Mononuclear cell (primary cell): ENCODE measurements around the gene VCL. TPM values are rescaled to one million over a fixed set of nuclear protein-coding genes. Genes with fewer than 3 reads are reported as not detected.
"Not testable (repeated sequence)": the region's sequence is repeated elsewhere in the genome, so short reads cannot be mapped to it uniquely, and the experiment has no call there.

Source experiments
- H3K27me3 ChIP-seq: 2 replicates; pipeline ENCODE4 v1.6.0; 2011; ENCODE audit warnings: low read length, control low read depth; ENCODE audit not compliant: insufficient read depth
- H3K4me1 ChIP-seq: 2 replicates; pipeline ENCODE4 v1.5.1; 2011; ENCODE audit warnings: mild to moderate bottlenecking, low read length, control low read depth; ENCODE audit not compliant: insufficient read depth
- H3K4me3 ChIP-seq: 2 replicates; pipeline ENCODE4 v1.5.1; 2011; ENCODE audit warnings: mild to moderate bottlenecking, low read length, moderate library complexity
- H3K9me3 ChIP-seq: 2 replicates; pipeline ENCODE4 v1.5.1; 2011; ENCODE audit warnings: low read depth, mild to moderate bottlenecking, control low read depth, low read length
- total RNA-seq: library from RNA; depleted of rRNA; stranded (reverse); fragments of >200 nt; gene quantifications from one replicate; pipeline ENCODE4 v1.2.3, GENCODE V29; 2012

The VCL gene
- total RNA-seq, 1 donor, result 70.1 TPM

DNA sequence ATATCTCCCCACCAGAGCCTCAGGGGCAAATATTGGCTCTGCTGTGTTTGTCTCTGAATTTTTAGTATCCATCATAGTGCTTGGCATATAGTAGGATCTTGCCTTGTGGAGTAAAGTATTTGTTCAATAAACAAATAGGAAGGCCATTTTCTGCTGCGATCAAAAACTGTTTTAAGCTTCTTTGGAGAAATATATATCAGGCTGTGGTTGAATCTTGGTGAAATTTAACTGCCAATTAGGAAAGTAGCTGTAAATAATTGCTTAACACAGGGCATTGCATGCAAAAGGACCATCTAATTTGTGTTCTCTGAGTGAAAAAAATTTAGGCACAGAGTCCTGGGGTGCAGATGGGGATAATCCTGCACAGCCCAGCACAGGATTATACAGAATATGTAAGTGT, 15.1 kb downstream of the VCL start:
- Histone ChIP-seq H3K9me3 (no peaks in the 10 kb centered on the region), H3K4me3 (no peak overlapping the region), H3K27me3 (no peaks in the 10 kb centered on the region), H3K4me1 (peaks cover 27% of the 10 kb centered on the region)

DNA sequence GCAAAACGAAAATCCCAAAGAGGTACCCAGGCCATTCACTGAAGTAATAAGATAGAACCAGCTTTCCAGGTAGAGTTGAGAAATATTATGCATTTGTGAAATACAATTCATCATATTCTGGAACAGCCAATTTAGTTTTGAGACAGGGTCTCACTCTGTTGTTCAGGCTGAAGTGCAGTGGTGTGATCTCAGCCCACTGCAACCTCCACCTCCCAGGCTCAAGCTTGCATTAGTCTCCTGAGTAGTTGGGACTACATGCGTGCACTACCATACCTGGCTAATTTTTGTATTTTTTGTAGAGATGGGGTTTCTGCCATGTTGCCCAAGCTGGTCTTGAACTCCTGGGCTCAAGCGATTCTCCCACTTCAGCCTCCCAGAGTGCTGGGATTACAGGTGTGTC, 16.7 kb downstream of the VCL start:
- H3K27me3 ChIP-seq, H3K4me3 ChIP-seq, H3K9me3 ChIP-seq: not testable (repeated sequence)
- peaks cover 31% of the 10 kb centered on the region for H3K4me1 ChIP-seq

DNA sequence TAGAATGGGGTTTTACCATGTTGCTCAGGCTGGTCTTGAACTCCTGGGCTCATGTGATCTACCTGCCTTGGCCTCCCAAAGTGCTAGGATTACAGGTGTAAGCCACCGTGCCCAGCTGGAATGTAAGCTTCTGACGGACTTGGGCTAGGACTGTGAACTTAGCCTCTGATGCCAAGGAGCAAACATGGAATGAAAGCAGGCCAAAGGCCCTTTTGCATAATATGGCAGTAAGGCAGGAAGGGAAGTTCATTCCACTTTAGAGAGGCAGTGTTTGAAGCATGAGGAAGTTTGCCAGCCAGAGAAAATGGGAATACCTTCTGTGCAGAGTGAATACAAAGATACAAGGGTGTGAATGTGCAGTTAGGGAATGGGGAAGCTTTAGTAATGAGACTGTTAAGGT, 20.3 kb downstream of the VCL start:
- H3K27me3 ChIP-seq, result no peaks in the 10 kb centered on the region
- H3K4me3 ChIP-seq, result no peak overlapping the region
- H3K9me3 ChIP-seq, result no peaks in the 10 kb centered on the region
- H3K4me1 ChIP-seq, result peaks cover 4% of the 10 kb centered on the region

DNA sequence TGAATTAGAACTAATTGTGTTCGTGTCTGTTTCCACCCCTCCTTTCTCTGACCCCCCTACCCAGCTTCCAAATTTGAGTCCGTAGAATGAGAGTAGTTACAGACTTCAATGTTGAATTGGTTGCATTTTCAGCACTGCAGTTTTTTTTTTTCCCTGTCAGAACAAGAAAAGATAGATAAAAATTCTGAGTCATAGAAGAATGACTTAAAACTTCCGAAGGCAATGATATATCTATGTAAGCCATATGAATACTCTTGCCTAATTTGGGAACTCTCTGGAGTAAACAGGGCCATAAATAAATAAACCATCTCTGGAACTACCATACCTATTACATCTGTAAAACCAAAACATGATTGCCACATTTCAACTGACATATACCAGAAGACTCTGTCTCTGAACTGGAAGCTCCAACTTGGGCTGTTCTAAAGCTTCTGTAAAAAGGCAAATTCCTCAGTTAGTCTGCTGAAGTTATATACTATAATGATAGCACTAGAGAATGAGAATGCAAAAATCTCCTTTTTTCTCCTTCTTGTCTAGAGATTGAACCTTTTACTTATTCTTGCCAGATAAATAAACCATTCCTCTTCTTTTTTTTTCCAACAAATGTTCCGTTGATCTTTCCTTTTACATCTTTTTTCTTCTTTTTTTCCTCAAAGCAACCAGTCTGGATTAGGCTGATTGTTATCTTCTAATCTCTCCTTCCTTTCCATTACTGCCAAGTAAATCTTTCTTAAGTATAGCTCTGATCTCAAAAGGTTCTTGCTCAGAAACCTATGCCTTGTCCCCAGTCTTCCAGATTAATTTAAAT, 23.5 kb downstream of the VCL start:
- no peaks in the 10 kb centered on the region for H3K9me3 ChIP-seq

DNA sequence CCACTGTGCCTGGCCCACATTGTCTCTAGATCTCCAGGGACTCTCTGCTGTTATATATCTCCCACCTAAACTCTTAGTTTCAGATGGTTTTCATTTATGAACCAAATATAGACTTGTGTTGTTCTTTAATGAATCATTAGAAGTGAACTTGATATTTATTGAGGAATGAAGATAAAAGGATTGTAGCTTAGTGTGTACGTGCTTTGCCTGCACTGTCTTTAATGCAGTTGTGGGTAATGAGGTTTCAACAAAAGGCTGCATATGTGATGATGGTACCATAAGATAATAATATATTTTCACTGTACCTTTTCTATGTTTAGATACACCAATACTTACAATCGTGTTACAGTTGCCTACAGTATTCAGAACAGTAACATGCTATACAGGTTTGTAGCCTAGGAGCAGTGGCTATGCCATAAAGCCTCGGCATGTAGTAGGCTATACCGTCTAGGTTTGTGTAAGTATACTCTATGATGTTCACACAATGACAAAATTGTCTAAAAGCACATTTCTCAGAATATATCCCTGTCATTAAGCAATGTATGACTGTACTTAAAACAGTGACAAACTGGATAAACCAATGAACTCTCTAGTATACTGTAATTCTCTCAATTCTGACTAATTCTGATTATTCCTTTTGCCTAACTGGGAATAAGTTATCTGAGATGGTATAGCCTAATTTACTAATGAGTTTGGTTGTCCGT, 25.2 kb downstream of the VCL start:
- Histone ChIP-seq H3K27me3 (no peaks in the 10 kb centered on the region), H3K4me3 (no peak overlapping the region), H3K9me3 (no peaks in the 10 kb centered on the region), H3K4me1 (peaks cover 10% of the 10 kb centered on the region)

More for the DNA sequence above, 23.5 kb downstream of the VCL start:
- H3K27me3 ChIP-seq, result no peaks in the 10 kb centered on the region
- no peak overlapping the region for H3K4me3 ChIP-seq
- peaks cover 10% of the 10 kb centered on the region for H3K4me1 ChIP-seq

DNA sequence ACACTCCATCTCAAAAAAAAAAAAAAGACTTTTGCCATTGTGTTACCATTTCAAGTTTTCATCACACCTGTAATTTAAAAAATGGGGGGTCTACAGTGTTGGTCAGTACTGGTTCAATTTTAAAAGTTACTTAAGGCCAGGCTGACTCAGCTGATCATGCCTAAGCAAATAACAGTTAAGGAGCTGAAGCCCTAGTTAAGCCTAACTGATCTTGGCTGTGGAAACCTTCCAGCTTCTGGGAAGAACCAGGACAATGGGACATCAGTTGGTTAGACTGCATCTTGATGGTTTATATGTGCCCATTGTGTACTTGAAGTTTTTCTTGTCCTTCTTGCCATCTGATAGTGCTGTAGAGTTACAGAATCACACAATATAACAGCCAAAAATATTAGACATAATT, 26.7 kb downstream of the VCL start:
- Histone ChIP-seq H3K4me3 (no peak overlapping the region), H3K9me3 (no peaks in the 10 kb centered on the region), H3K27me3 (no peaks in the 10 kb centered on the region)

DNA sequence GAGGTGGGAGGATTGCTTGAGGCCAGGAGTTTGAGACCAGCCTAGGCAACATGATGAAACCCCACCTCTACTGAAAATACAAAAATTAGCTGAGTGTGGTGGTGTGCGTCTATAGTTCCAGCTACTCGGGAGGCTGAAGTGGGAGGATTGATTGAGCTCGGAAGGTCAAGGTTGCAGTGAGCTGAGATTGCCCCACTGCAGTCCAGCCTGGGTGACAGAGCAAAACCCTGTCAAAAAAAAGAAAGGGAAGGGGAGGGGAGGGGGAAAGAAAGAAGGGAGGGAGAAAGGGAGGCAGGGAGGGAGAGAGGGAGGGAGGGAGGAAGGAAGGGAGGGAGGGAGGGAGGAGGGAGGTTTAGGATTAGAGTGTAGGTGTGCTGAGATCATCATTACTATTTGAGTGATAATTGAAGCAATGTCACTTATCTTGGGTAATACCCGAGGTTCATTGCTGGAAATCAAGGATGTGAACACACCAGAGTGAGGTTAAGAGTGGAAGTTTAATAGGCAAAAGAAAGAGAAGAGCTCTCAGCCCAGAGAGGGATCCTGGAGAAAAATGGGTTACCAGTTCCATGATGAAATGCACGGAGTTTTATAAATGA, 27.6 kb downstream of the VCL start:
- Histone ChIP-seq H3K4me1 (peaks cover 6% of the 10 kb centered on the region), H3K27me3 (no peaks in the 10 kb centered on the region), H3K4me3 (no peak overlapping the region), H3K9me3 (no peaks in the 10 kb centered on the region)

More for the DNA sequence above, 26.7 kb downstream of the VCL start:
- peaks cover 6% of the 10 kb centered on the region for H3K4me1 ChIP-seq

DNA sequence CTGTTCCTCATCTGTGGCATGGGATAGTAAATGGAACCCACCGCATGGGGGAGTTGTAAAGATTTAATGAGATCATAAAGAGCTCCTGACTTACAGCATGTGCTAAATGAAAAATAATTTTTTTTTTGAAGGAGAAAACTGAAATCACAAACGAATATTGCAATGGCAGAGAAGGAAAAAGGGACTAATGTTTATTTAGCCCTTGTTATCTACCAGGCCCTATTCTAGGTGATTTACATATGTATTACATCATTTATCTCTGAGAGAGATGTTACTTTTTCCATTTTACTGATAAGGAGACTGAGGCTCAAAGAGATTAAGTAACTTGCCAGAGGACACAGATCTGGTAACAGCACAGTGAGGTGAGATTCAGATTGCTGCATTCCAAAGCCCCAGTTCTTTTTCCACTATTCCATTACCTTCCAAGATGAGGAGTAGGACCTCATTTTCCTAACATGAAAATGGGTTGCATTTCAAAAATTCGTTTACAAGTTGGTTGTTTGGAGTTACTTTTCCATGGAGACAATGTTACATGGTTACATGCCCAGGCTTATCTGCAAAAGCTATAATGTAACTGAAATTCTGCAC, 28.6 kb downstream of the VCL start:
- Histone ChIP-seq H3K27me3 (no peaks in the 10 kb centered on the region), H3K4me1 (peaks cover 6% of the 10 kb centered on the region), H3K9me3 (no peaks in the 10 kb centered on the region), H3K4me3 (no peak overlapping the region)

DNA sequence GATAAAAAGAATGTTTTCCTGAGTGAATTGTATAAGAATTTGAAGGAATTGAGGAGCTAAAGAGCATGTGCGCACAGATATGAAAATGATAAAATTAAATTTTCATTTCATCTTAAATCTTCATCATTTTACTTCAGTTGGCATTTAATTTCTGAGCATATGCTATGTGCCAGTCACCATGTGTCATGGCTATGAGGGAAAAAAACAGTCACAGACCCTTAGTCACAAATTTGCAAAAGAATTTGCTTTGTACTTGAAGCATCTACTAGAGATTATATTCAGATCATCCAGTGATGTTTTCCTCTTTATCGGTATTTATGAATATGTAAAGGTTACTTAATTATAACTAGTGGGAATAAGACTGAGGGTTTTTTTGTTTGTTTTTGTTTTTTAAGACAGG, 29.8 kb downstream of the VCL start:
- H3K9me3 ChIP-seq, result no peaks in the 10 kb centered on the region
- H3K4me1 ChIP-seq, result peaks cover 6% of the 10 kb centered on the region
- H3K4me3 ChIP-seq, result no peak overlapping the region
- H3K27me3 ChIP-seq, result no peaks in the 10 kb centered on the region

DNA sequence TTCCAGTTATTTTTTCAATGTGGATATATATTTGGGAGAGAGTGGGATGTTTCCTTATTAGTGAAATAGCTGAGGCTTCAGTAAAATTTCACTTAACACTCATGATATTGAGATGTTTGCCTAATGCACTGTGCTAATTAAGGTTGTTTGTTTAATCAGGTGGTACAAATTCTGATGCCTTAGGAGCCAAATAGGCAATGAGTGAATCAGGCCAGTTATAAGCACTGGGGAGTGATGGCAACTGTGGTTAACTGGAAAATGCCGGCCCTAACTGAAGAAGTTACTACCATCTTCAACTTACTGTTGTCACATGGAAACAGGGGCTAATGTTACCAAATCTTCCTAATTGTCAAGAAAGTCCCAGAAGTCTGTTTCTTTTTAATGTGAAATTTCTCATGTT, 32.0 kb downstream of the VCL start:
- Histone ChIP-seq H3K9me3 (no peaks in the 10 kb centered on the region), H3K27me3 (no peaks in the 10 kb centered on the region), H3K4me1 (peaks cover 22% of the 10 kb centered on the region), H3K4me3 (no peak overlapping the region)

DNA sequence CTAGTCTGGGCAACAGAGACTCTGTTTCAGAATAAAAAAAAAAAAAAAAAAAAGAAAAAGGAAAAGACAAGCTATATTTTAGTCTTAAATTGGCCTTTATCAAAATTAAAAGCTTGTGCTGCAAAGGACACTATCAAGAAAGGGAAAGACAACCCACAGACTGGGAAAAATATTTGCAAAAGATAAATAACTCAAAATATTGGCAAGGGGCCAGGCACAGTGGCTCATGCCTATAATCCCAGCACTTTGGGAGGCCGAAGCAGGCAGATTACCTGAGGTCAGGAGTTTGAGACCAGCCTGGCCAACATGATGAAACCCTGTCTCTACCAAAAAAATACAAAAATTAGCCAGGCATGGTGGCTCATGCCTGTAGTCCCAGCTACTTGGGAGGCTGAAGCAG, 34.3 kb downstream of the VCL start:
- H3K4me3 ChIP-seq, H3K27me3 ChIP-seq, H3K9me3 ChIP-seq: not testable (repeated sequence)
- peaks cover 18% of the 10 kb centered on the region for H3K4me1 ChIP-seq

DNA sequence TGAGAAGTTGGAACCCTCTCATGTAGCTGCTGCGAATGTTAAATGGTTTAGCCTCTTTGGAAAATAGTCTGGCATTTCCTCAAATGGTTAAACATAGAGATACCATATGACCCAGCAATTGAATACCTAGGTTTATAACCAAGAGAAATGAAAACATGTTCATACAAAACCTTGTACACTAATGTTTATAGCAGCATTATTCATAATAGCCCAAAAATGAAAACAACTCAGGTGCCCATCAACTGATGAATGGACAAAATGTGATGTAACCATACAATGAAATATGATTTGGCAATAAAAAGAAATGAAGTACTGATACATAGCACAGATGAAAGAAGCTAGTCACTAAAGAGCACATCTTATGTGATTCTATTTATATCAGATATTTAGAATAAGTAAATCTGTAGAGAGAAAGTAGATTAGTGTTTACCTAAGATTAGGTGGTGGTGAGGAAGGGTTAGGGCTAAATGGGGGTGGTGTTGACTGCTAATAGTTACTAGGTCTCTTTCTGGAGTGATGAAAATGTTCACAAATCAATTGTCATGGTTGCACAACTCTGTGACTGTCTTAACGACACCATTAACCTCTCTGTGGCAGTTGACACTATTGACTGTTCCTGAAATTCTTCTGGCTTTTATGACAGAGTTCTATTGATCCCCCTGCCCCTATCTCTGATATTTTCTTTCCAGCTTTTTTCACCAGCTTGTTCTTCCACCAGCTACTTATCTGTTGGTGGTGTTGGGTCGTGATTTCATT, 35.2 kb downstream of the VCL start:
- no peaks in the 10 kb centered on the region for H3K9me3 ChIP-seq
- peaks cover 19% of the 10 kb centered on the region for H3K4me1 ChIP-seq
- H3K27me3 ChIP-seq, result no peaks in the 10 kb centered on the region
- H3K4me3 ChIP-seq, result no peak overlapping the region

DNA sequence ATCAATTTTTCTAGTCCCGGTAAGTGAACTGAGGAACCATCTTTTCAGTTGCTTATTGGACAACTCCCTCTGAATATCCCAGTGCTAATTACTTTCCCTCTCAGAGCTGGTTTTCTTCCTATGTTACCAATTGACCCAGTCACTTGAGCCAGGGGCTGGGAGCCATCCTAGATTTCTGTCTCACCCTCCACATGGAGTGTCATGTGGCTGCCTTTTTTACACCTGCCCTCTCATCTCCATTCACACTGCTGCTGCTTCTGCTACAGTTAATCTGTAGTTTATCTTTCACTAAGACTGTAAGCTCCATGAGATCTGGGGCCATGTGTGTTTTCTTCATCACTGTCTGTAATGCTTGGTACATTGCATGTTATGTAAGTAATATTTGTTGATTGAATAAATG, 35.8 kb downstream of the VCL start:
- H3K9me3 ChIP-seq, result no peaks in the 10 kb centered on the region
- H3K27me3 ChIP-seq, result no peaks in the 10 kb centered on the region
- H3K4me1 ChIP-seq, result peaks cover 21% of the 10 kb centered on the region
- H3K4me3 ChIP-seq, result no peak overlapping the region

DNA sequence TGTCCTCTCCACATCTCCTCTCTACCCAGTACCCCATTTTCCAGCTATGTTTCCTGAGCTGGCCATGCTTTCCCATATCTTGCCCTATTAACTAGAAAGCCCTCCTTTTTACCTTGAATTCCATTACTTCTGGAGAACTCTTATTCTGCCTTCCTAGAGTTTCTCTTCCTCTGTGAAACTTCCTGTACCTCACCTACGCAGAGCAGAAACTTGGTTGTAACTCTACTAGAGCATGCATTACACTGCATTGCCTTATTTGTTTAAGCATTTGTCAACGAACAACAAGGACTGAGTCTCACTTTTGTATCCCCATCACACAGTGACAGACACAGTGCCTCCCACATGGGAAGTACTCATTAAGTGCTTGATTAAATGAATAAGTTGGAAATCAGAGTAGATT, 36.4 kb downstream of the VCL start:
- no peaks in the 10 kb centered on the region for H3K27me3 ChIP-seq
- H3K4me3 ChIP-seq, result no peak overlapping the region
- no peaks in the 10 kb centered on the region for H3K9me3 ChIP-seq
- H3K4me1 ChIP-seq, result peaks cover 26% of the 10 kb centered on the region

DNA sequence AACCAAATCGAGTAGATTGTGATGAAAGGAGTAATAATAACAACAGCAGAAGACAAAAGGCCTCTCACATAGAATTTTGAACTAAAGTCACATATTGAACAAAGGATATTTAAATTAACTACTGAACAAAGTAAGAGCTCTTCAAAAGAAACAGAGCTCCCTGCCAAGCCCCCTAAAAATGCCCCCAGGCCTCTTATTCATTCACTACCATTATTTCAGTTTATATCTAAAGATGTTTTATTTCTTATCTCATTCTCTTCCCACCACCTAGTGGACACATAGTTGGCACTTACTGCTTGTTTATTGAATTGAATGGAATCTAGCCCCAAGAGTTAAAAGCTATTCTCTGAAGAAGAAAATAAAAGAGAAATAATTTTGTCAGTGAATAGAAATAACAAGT, 37.4 kb downstream of the VCL start:
- H3K9me3 ChIP-seq, result no peaks in the 10 kb centered on the region
- no peaks in the 10 kb centered on the region for H3K27me3 ChIP-seq
- H3K4me1 ChIP-seq, result peaks cover 36% of the 10 kb centered on the region
- H3K4me3 ChIP-seq, result no peak overlapping the region
